GM12801 (cell line): Measurements from ENCODE around the gene PRXL2C.

Source experiments
- CTCF ChIP-seq: IDR thresholded peaks from one replicate; pipeline ENCODE4 v1.5.1; 2011; ENCODE audit warnings: control low read depth; ENCODE audit not compliant: insufficient read length; ENCODE audit errors: extremely low read depth

The PRXL2C gene

GRCh38 chr9:96611302-96611701 is 43.8 kb downstream of the PRXL2C start:
- no peak for TF ChIP-seq CTCF

- TF ChIP-seq CTCF = no peak
These were observed 45.4 kb downstream of the PRXL2C start for GRCh38 chr9:96609732-96610131.

- TF ChIP-seq CTCF = no peak
These were observed 47.1 kb downstream of the PRXL2C start for GRCh38 chr9:96607971-96608370.

GRCh38 chr9:96605328-96605727 is 49.8 kb downstream of the PRXL2C start:
- TF ChIP-seq CTCF = no peak

GRCh38 chr9:96604004-96604319 is 51.2 kb downstream of the PRXL2C start:
- no peak for TF ChIP-seq CTCF

GRCh38 chr9:96603305-96604003 is 51.7 kb downstream of the PRXL2C start:
- TF ChIP-seq CTCF = no peak

- TF ChIP-seq CTCF = no peak
These were observed 55.8 kb downstream of the PRXL2C start for GRCh38 chr9:96599298-96599697.
